Measurements from ENCODE around the gene PDE8B.

The PDE8B gene

DNA sequence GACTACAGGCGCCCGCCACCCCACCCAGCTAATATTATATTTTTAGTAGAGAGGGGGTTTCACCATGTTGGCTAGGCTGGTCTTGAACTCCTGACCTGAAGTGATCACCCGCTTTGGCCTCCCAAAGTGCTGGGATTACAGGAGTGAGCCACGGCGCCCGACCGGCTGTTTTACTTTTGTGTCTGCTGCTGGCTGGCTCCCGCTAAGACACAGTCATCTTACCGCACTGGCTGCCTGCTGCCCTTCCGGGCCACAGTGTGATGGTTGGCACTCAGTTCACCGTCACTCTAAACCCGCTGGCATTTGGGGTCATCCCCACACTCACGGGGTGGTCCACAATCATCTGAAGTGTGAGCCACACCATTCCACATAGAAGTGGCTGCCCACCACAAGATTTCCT lies 188.0 kb downstream of the PDE8B start:
- H3K9ac ChIP-seq (ENCODE audit: low read length): no peak overlapping the region
- H3F3A ChIP-seq (ENCODE audit: insufficient read depth, low read length): no peaks in the 10 kb centered on the region
- H3K4me1 ChIP-seq (ENCODE audit: insufficient read depth, low read length, severe bottlenecking): no peaks in the 10 kb centered on the region
- H4K20me1 ChIP-seq (ENCODE audit: insufficient read depth, low read length): no peaks in the 10 kb centered on the region
- no peaks in the 10 kb centered on the region for H3K36me3 ChIP-seq (ENCODE audit: insufficient read depth, low read length)
- H2AFZ ChIP-seq (ENCODE audit: low read length): no peak overlapping the region
- no peaks in the 10 kb centered on the region for H3K79me2 ChIP-seq (ENCODE audit: insufficient read depth, low read length)
- no peak overlapping the region for H3K4me3 ChIP-seq (ENCODE audit: low read depth, low read length, poor library complexity, severe bottlenecking)
- no peaks in the 10 kb centered on the region for H3K9me2 ChIP-seq (ENCODE audit: low read depth, low read length)
- TF ChIP-seq, protein P1, sequence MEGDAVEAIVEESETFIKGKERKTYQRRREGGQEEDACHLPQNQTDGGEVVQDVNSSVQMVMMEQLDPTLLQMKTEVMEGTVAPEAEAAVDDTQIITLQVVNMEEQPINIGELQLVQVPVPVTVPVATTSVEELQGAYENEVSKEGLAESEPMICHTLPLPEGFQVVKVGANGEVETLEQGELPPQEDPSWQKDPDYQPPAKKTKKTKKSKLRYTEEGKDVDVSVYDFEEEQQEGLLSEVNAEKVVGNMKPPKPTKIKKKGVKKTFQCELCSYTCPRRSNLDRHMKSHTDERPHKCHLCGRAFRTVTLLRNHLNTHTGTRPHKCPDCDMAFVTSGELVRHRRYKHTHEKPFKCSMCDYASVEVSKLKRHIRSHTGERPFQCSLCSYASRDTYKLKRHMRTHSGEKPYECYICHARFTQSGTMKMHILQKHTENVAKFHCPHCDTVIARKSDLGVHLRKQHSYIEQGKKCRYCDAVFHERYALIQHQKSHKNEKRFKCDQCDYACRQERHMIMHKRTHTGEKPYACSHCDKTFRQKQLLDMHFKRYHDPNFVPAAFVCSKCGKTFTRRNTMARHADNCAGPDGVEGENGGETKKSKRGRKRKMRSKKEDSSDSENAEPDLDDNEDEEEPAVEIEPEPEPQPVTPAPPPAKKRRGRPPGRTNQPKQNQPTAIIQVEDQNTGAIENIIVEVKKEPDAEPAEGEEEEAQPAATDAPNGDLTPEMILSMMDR (IDR thresholded peaks at IDR 0.05; ENCODE audit: low read length): no peak
- H3K4me2 ChIP-seq (ENCODE audit: low read length): no peak overlapping the region
- no peaks in the 10 kb centered on the region for H3K27me3 ChIP-seq (ENCODE audit: insufficient read depth, low read length)
- H3K27ac ChIP-seq (ENCODE audit: low read depth, low read length, poor library complexity, severe bottlenecking): no peak overlapping the region
- H3K9me3 ChIP-seq (ENCODE audit: low read length): no peaks in the 10 kb centered on the region

DNA sequence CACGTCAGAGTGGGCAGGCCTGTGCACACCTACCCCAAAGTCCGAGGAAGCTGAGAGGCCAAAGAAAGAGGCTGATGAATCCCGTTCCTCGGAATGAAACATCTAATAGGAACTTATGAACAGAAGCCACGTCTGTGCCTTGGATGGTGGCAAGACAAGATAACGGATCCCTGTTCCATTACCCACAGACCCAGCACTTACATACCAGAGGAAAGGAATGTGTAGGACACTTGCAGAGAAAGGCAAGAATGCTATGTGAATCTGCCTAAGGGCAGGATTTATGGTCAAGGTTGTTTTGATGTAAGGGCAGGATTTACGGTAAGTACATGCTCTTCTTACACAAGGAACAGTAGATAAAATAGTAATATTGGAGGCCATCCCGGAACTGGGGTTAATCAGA lies 188.4 kb downstream of the PDE8B start:
- no peaks in the 10 kb centered on the region for H3F3A ChIP-seq (ENCODE audit: insufficient read depth, low read length)
- H3K27me3 ChIP-seq (ENCODE audit: insufficient read depth, low read length): no peaks in the 10 kb centered on the region
- no peaks in the 10 kb centered on the region for H3K36me3 ChIP-seq (ENCODE audit: insufficient read depth, low read length)
- H3K79me2 ChIP-seq (ENCODE audit: insufficient read depth, low read length): no peaks in the 10 kb centered on the region
- H3K4me2 ChIP-seq (ENCODE audit: low read length): no peak overlapping the region
- no peaks in the 10 kb centered on the region for H3K9me2 ChIP-seq (ENCODE audit: low read depth, low read length)
- H2AFZ ChIP-seq (ENCODE audit: low read length): no peak overlapping the region
- H3K4me3 ChIP-seq (ENCODE audit: low read depth, low read length, poor library complexity, severe bottlenecking): no peak overlapping the region
- TF ChIP-seq EZH2 (IDR thresholded peaks at IDR 0.05; ENCODE audit: borderline replicate concordance, low read length): no peak
- TF ChIP-seq, protein P1 (IDR thresholded peaks at IDR 0.05; ENCODE audit: low read length): no peak
- no peaks in the 10 kb centered on the region for H3K9me3 ChIP-seq (ENCODE audit: low read length)
- no peak overlapping the region for H3K9ac ChIP-seq (ENCODE audit: low read length)
- H3K27ac ChIP-seq (ENCODE audit: low read depth, low read length, poor library complexity, severe bottlenecking): no peak overlapping the region
- H4K20me1 ChIP-seq (ENCODE audit: insufficient read depth, low read length): no peaks in the 10 kb centered on the region
- no peaks in the 10 kb centered on the region for H3K4me1 ChIP-seq (ENCODE audit: insufficient read depth, low read length, severe bottlenecking)

DNA sequence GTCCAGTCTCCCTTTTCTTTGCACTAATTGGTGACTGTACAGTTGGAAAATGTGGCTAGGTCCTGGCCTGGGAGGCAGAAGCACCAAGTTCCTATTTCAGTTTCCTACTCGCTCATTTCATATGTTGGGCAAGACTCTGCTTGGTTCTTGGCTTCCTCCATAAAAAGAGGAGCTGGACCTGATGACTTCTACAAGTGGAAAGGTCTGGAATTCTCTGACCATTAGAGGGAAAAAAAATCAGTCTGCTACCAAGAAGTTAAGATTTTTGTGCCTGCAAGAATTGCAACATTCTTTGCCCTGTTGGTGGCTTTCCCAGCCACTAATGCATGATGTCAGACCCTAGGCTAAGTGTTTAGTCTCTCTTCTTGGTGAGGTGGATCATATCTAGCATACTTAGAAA lies 190.2 kb downstream of the PDE8B start:
- Histone ChIP-seq H3K79me2 (ENCODE audit: insufficient read depth, low read length) (no peaks in the 10 kb centered on the region), H3K4me3 (ENCODE audit: low read depth, low read length, poor library complexity, severe bottlenecking) (no peak overlapping the region), H3K4me1 (ENCODE audit: insufficient read depth, low read length, severe bottlenecking) (no peaks in the 10 kb centered on the region), H3K9me2 (ENCODE audit: low read depth, low read length) (no peaks in the 10 kb centered on the region), H4K20me1 (ENCODE audit: insufficient read depth, low read length) (no peaks in the 10 kb centered on the region), H3K27me3 (ENCODE audit: insufficient read depth, low read length) (no peaks in the 10 kb centered on the region), H2AFZ (ENCODE audit: low read length) (no peak overlapping the region), H3K4me2 (ENCODE audit: low read length) (no peak overlapping the region), H3K9ac (ENCODE audit: low read length) (no peak overlapping the region), H3K9me3 (ENCODE audit: low read length) (no peaks in the 10 kb centered on the region), H3K36me3 (ENCODE audit: insufficient read depth, low read length) (no peaks in the 10 kb centered on the region), H3K27ac (ENCODE audit: low read depth, low read length, poor library complexity, severe bottlenecking) (no peak overlapping the region), H3F3A (ENCODE audit: insufficient read depth, low read length) (no peaks in the 10 kb centered on the region)
- TF ChIP-seq, protein P1 (IDR thresholded peaks at IDR 0.05; ENCODE audit: low read length): no peak
- no peak for TF ChIP-seq EZH2 (IDR thresholded peaks at IDR 0.05; ENCODE audit: borderline replicate concordance, low read length)
